HuH-7 (cell line): ENCODE measurements around the gene TARBP1.
A peak's percentile ranks its signal among the peaks of the same experiment; 100 is the strongest.

Source experiments
- DNase-seq: peaks from one replicate; pipeline ENCODE4 v3.0.0; 2011; ENCODE audit warnings: low spot score

Gene TARBP1

DNA sequence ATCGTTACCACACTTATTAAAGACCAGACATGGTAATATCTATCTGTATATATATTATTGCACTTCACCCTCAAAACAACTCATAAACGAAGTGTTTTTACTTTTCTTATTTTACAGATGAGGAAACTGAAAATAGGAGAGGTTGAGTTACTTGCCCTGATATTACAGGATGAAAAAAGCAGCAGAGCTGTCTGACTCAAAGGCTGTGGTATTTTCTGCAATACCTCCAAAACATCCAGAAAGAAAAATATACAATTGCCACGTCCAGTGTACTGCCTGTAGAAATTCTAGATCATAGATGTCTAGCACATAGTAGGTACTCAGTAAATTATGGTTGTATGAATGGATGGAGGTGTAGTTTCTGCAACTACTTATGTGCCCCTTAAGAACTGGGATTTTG lies 5.2 kb upstream of the TARBP1 start:
- DNase-seq = no peak

- no peak for DNase-seq
These were observed 2.8 kb upstream of the TARBP1 start for GRCh38 chr1:234481771-234482170.

DNA sequence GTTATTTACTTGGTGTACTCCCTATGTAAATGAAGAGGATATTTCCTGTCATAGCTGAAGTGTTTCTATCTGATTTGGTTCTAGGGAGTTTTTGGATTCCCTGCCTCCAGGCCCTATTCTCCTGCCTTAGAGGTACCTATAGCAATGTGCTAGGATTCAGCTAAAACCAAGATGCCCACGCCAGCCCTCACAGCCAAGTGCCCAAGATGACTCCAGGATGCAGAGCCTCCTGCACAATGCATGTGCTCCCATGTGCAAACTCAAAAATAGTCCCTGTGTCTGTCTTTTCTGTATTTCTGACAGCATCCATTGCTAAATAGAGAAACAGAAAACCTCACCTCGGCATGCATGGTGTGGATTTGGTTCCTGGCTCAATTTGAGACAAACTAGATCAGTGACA lies 887 bp upstream of the TARBP1 start:
- DNase-seq = no peak

GRCh38 chr1:234479310-234479559 lies 256 bp upstream of the TARBP1 start:
- no peak for DNase-seq

DNA sequence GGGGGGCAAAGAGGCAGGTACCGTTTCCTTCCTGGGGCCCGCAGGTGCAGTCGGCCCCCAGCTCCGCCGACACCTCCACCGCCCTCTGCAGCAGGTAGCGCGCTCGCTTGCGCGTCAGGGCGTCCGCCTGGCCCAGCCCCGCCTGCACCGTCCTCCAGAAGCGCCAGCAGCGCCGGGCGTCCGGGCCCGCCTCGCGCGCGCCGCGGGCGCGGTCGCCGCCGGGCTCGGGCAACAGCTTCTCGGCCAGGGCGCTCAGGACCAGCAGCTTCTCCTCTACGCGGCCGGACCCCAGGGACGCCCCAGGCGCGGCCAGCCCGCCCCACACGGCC lies 863 bp downstream of the TARBP1 start:
- peak; percentile 50 for DNase-seq

- no peak for DNase-seq
These were observed 1.4 kb downstream of the TARBP1 start for GRCh38 chr1:234477386-234478151.

DNA sequence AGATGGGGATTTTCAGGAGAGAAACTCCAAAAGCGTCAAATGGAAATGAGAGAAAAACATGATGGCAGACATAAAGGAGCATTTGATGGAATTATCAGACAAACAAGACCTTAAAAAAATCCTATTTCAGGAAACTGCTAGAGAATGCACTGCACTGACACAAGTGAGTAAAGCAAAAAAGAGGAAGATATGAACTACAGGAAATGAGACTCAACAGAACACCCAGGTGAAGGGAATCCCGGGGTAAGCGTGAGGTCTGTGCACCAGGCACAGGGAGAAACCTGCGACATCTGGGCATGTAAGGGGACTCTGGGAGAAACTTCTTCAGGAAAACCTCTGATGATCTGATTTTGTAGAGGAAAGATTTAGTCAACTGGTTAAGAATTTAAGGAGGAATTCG lies 2.8 kb downstream of the TARBP1 start:
- no peak for DNase-seq

GRCh38 chr1:234475167-234475793 lies 3.7 kb downstream of the TARBP1 start:
- DNase-seq = no peak

DNA sequence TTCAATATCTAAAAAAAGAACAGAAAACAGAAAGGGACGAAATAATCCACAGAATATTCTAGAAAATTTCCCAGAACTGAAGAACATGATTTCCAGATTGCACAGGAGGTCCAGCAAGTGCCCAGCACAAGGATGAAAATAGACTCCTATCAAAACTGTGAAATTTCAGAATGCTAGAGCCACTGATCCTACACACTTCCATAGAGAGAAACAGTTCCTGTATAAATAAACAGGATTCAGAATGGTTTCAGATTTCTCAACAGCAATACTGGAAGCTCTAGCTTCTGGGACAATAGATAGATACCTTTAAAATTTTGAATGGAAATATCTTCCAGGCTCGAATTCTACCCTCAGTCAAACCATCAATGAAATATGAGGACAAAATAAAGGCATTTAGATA lies 4.6 kb downstream of the TARBP1 start:
- no peak for DNase-seq

- DNase-seq = no peak
These were observed 5.9 kb downstream of the TARBP1 start for GRCh38 chr1:234473118-234473517.

- DNase-seq = no peak
These were observed 9.6 kb downstream of the TARBP1 start for GRCh38 chr1:234469376-234469775.

GRCh38 chr1:234468580-234468979 lies 10.4 kb downstream of the TARBP1 start:
- DNase-seq = no peak

DNA sequence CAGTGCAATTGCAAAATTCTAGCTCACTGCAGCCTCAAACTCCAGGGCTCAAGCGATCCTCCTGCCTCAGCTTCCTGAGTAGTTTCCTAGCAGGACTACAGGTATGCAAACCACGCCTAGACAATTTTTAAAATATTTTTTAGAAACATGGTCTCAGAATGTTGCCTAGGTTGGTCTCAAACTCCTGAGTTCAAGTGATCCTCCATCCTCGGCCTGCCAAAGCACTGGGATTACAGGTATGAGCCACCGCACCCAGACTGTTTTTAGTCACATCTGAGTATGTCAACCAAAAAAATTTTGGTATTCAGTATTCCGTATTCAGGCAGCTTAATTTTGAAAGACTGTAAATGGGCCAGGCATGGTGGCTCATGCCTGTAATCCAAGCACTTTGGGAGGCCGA lies 11.2 kb downstream of the TARBP1 start:
- no peak for DNase-seq

- DNase-seq = no peak
These were observed 12.0 kb downstream of the TARBP1 start for GRCh38 chr1:234466945-234467344.

DNA sequence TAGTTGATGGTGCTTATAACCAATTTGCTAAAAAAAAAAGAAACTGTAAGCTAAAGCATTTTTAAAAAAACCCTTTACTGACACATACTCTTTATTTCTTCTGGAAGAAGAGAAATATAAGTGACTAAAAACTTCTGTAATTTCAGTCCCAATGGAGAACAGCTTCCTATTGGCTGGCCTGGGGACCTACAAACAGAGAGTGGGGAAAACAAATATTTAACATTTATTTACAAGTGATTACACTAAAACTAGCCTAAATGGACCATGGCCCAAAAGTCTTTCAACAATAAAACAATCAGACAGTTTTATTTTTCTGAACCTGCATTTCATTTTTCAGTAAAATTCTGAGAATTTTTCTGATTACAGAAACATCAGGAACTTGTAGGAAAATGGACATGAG lies 15.2 kb downstream of the TARBP1 start:
- no peak for DNase-seq

DNA sequence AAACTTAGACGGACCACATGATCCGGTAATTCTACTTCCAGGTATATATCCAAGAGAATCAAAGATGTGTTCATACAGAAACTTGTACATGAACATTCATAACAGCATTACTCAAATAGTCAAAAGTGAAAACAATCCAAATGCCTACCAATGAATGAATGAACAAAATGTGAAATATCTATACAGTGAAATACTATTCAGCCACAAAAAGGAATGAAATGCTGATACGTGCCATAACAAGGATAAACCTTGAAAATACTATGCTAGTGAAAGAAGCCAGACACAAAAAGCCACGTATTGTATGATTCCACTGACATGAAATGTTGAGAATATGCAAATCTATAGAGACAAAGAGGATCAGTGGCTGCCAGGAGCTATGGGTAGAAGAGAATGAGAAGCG lies 18.3 kb downstream of the TARBP1 start:
- DNase-seq = no peak

DNA sequence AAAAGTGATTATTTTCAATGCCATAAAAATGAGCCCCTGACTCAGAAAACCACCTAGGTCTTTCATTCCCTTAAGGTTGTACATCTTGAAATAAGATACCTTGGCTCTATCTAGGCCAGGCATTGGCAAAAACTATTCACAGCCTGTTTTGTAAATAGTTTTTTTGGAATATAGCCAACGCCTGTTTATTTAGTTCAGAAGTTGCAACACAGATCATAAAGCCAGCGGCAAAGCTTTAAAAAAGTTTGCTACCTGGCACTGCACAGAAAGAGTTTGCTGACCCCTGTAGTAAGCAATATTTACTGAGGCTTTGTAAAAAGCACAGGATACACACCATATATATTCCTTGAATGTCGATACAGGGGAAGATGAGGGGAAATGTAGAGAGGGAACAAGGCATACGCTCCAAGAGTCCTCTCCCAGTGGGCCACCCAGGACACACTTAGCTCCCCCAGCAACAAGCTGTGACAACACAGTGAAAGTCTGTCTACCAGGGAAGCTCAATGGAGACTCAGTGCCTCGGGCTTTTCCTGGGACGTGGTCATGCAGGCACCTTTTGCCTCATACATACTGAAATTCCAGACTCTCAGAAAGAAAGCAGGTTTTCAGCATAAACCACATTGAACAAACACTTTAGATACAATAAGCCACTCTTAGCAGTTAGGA lies 20.5 kb downstream of the TARBP1 start:
- DNase-seq = peak; percentile 37

DNA sequence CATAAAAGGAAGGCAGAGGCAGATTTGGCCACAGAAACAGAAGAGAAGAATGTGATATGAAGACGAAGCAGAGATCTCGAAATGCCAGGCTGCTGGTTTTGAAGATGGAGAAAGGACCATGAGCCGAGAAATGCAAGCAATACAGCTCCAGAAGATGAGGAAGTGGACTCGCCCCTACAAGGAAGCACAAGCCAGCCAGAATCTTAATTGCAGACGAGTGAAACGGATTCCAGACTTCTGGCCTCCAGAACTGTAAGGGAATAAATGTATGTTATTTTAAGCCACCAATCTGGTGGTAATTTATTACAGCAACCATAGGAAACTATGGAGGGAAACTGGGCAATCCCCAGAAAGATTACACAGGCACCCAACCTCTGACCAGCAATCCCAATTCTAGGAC lies 24.1 kb downstream of the TARBP1 start:
- DNase-seq = no peak

DNA sequence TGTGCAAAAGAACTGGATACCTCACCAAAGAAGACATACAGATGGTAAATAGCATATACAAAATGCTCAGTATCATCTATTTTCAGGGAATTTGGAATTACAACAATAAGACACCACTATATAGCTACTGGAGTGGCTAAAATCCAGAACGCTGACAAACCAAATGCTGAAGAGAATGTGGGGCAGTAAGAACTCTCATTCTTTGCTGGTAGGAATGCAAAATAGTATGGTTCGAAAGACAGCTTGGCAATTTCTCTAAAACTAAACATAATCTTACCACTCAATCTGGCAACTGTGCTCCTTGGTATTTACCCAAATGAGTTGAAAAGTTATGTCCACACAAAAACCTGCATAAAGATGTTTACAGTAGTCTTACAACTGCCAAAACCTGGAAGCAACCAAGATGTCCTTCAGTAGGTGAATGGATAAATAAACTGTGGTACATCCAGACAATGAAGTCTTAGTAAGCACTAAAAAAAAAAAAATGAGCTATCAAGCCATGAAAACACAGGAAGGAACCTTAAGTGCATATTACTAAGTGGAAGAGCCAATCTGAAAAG lies 26.5 kb downstream of the TARBP1 start:
- DNase-seq = no peak

DNA sequence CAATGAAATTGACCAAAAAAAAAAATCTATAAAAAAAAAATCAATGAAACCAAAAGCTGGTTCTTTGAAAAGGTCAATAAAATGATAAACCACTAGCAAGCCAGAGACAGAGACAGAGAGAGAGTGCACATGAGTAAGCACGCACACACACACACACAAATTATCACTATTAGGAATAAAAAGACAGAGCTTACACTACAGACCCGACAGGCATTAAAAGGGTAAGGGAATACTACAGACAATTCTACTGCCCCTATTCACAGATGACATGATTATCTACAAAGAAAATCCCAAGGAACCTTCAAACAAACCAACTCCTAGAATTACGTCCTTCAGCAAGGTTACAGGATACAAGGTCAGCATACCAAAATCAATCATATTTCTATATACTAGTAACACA lies 38.6 kb downstream of the TARBP1 start:
- DNase-seq = no peak

DNA sequence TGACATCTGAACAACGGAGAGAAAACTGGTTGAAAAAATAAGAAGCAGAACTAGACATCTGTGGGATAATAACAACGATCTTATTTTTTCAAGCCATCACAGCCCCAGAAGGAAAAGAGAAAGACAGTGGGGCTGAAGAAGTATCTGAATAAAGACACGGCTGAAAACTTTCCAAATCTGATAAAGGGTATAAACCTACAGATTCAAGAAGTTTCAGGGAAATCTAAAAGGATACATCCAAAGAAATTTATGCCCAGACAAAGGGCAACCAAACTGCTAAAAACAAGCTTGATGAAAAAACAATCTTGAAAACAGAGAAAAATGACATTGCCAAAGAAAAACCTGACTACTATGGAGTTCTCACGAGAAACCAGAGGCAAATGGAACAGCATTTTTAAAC lies 40.4 kb downstream of the TARBP1 start:
- DNase-seq = no peak

DNA sequence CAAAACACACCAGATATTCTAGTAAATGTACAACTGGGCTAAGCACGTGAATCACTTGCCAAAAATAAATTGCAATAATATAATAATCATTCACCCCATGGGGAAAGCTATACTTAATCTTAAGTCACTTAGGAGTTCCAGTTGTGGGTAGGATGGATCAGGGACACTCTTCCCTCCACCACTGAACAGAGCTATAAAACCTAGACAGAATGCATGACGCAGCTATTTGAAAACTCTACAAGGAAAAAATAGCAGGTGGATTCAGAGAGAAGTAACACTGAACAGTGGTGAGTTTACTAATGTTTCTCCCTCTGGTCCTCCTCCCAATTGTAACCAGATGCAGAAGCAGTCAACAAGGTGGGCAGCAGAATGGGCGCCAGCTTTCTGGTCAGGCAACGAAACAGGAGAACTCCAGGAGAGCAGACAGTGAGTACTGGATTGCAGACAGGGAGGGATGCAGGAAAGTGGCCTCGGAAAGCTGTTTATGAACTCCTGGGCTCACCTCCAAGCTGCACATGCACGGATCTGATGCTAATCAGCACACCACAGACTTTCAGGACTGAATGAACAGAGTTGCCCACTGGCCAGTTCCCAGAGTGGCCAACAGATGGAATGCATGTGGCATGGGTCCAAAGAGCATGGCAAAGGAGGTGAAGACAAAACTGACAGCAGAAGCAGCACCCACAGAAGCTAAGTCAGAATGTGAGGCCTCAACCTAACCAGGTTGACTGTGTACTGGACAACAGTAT lies 41.4 kb downstream of the TARBP1 start:
- no peak for DNase-seq

DNA sequence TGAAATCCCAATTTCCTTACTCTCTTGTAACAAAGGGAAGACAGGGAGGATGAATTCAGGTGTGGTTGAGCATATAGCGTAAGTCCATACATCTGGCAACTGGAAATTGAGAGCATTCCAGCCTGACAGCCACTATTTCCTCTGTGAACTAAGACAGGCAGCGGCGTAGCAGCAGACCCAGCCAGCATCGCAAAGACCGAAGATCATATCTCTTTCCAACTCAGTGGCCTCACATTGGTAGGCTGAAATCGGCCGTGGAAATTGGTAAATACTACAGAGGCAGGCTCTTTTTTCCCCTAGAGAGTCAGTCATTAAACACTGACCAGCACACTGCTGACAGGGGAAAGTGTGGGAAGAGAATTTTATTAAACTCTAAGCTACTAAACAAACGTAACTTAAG lies 43.4 kb downstream of the TARBP1 start:
- no peak for DNase-seq
